ENCODE results near the gene ANKRD33B.

- TF ChIP-seq REST (IDR thresholded peaks at IDR 0.05; ENCODE audit: unreplicated experiment) (no peak), CTCF (conservative IDR thresholded peaks at IDR 0.05; ENCODE audit: low read depth in 2 of 2) (no peak), EZH2 (IDR thresholded peaks at IDR 0.05; ENCODE audit: low read depth, unreplicated experiment) (no peak), JUNB (IDR thresholded peaks at IDR 0.05; ENCODE audit: unreplicated experiment) (no peak), CREB1 (CRISPR knock-in tag; IDR thresholded peaks at IDR 0.05; ENCODE audit: low read depth) (no peak), POLR2AphosphoS5 (IDR thresholded peaks at IDR 0.05; ENCODE audit: low read depth) (no peak), EZH2phosphoT487 (IDR thresholded peaks at IDR 0.05; ENCODE audit: unreplicated experiment) (no peak), ETS1 (IDR thresholded peaks at IDR 0.05) (no peak), ZNF331 (CRISPR knock-in tag; IDR thresholded peaks at IDR 0.05; ENCODE audit: low read depth) (no peak), STAT1 (IDR thresholded peaks at IDR 0.05; ENCODE audit: unreplicated experiment) (no peak), NANOG (IDR thresholded peaks at IDR 0.05; ENCODE audit: borderline replicate concordance) (no peak)
These were observed 54.4 kb downstream of the ANKRD33B start for GRCh38 chr5:10618311-10618710.

All from GM23338 (cell line).